Activated naive CD4-positive, alpha-beta T cell treated with anti-CD3 and anti-CD28 coated beads, Interleukin-2, amount 50 U/mL, for 72 hours (primary cell): ENCODE results near the gene MACO1. TPM values are rescaled to one million over a fixed set of nuclear protein-coding genes. Genes with fewer than 3 reads are reported as not detected.

Experiments
- total RNA-seq, 2 donors: library from RNA; stranded (reverse); gene quantifications; one replicate each; pipeline ENCODE4 v1.2.3, GENCODE V29; 2022

MACO1 gene
- total RNA-seq, 2 donors from 2014 or later, result 14.3 to 19.7 TPM

Other genes starting within 250 kb of the MACO1 start
- 10 to 100 TPM; 42.3 to 58.1 TPM for gene SYF2, start 198.4 kb upstream of the MACO1 start, total RNA-seq
- gene RSRP1, start 183.4 kb upstream of the MACO1 start, total RNA-seq, result 100 to 1,000 TPM; 147 to 154 TPM
- gene RHD, start 158.4 kb upstream of the MACO1 start, total RNA-seq, result not detected
- 10 to 100 TPM; 92.0 to 95.5 TPM for gene TMEM50A, start 92.6 kb upstream of the MACO1 start, total RNA-seq
- under 1 TPM in 1 of 2 donors, not detected in 1; 0.64 TPM for gene RHCE, start 10.1 kb upstream of the MACO1 start, total RNA-seq
- 10 to 100 TPM; 17.2 to 29.2 TPM for gene LDLRAP1, start 112.7 kb downstream of the MACO1 start, total RNA-seq
- gene MAN1C1, start 185.9 kb downstream of the MACO1 start, total RNA-seq, result 10 to 100 TPM in 1 of 2 donors, 1 to 10 TPM in 1; 8.8 to 15.3 TPM